H1 (cell line): ENCODE measurements around the gene DTD1. TPM values are rescaled to one million over a fixed set of nuclear protein-coding genes. Genes with fewer than 3 reads are reported as not detected.

ENCODE experiments used
- CTCF ChIA-PET: fragments of 300-600 bp; sonication (Branson Sonifier 250); formaldehyde crosslinking; loops from one replicate; lab custom pipeline; 2021; ENCODE audit not compliant: partially characterized antibody; lab: Charles Lee
- POLR2A ChIA-PET: fragments of 300-600 bp; sonication (Branson Sonifier 250); formaldehyde crosslinking; loops from one replicate; lab custom pipeline; 2021; ENCODE audit warnings: inconsistent platforms; ENCODE audit not compliant: partially characterized antibody; lab: Charles Lee
- DNase-seq, 2 experiments: peaks; one replicate each; pipeline versions ENCODE4 v3.0.0 to v3.0.0-alpha.2; 2010 to 2022; ENCODE audit warnings: low spot score in 2 of 2, low read depth in 1 of 2, mixed read lengths in 1 of 2
- FAIRE-seq: peaks from 2 replicates; lab custom pipeline; 2011; peaks lifted over from hg19 to GRCh38; lab: Jason Lieb, UNC
- H2AFZ ChIP-seq: 2 replicates; pipeline ENCODE4 v1.8.1; 2012; ENCODE audit warnings: low read length, inconsistent platforms
- H2AK5ac ChIP-seq: 2 replicates; pipeline ENCODE4 v1.6.1; 2013; ENCODE audit warnings: low read depth, low read length
- H2BK120ac ChIP-seq: replicated peaks from 2 replicates; pipeline ENCODE3; 2013; ENCODE audit warnings: low read depth, low read length, inconsistent platforms
- H2BK12ac ChIP-seq: 2 replicates; pipeline ENCODE4 v1.6.1; 2013; ENCODE audit warnings: low read depth, low read length
- H2BK15ac ChIP-seq: 2 replicates; pipeline ENCODE4 v1.6.1; 2013; ENCODE audit warnings: low read length
- H2BK20ac ChIP-seq: 2 replicates; pipeline ENCODE4 v1.6.1; 2013; ENCODE audit warnings: low read length
- H2BK5ac ChIP-seq: 2 replicates; pipeline ENCODE4 v1.6.1; 2013; ENCODE audit warnings: low read depth, low read length
- H3K14ac ChIP-seq: 2 replicates; pipeline ENCODE4 v1.6.1; 2013; ENCODE audit warnings: inconsistent platforms; ENCODE audit not compliant: insufficient read length
- H3K18ac ChIP-seq: 2 replicates; pipeline ENCODE4 v1.6.1; 2013; ENCODE audit warnings: low read length; ENCODE audit errors: extremely low read depth
- H3K23ac ChIP-seq: 2 replicates; pipeline ENCODE4 v1.6.1; 2013; ENCODE audit warnings: inconsistent platforms; ENCODE audit not compliant: insufficient read length
- H3K23me2 ChIP-seq: 2 replicates; pipeline ENCODE4 v1.6.1; 2013; ENCODE audit warnings: low read depth, low read length
- H3K27ac ChIP-seq: 2 replicates; pipeline ENCODE4 v1.6.1; 2011; ENCODE audit warnings: low read depth, low read length, inconsistent platforms
- H3K27me3 ChIP-seq, 4 experiments: replicated peaks in 1 of 4; 1 replicate in 1 of 4; 2 replicates in 3 of 4; pipeline versions ENCODE4 v1.6.1 to v1.8.1; 2011 to 2013; ENCODE audit warnings: low read length in 3 of 4, mild to moderate bottlenecking in 3 of 4, inconsistent platforms in 2 of 4, mixed read lengths in 2 of 4, moderate library complexity in 1 of 4; ENCODE audit not compliant: control insufficient read depth in 3 of 4, insufficient read depth in 3 of 4; ENCODE audit errors: extremely low read depth in 1 of 4
- H3K36me3 ChIP-seq, 4 experiments: 2 replicates each; pipeline versions ENCODE4 v1.6.1 to v1.8.1; 2011 to 2013; ENCODE audit warnings: mild to moderate bottlenecking in 4 of 4, low read length in 3 of 4, moderate library complexity in 2 of 4, control low read depth in 1 of 4, inconsistent platforms in 1 of 4; ENCODE audit not compliant: insufficient read depth in 4 of 4, control insufficient read depth in 2 of 4
- H3K4ac ChIP-seq: replicated peaks from 2 replicates; pipeline ENCODE3; 2013; ENCODE audit warnings: low read length, low read depth, mixed read lengths, inconsistent platforms; ENCODE audit not compliant: insufficient read length
- H3K4me1 ChIP-seq, 4 experiments: replicated peaks in 1 of 4; 1 replicate in 1 of 4; 2 replicates in 3 of 4; pipeline versions ENCODE4 v1.6.1 to v1.8.1; 2011 to 2013; ENCODE audit warnings: low read length in 3 of 4, inconsistent platforms in 2 of 4, mixed read lengths in 1 of 4; ENCODE audit not compliant: insufficient read depth in 4 of 4, control insufficient read depth in 3 of 4
- H3K4me2 ChIP-seq, 2 experiments: 2 replicates each; pipeline versions ENCODE4 v1.6.1 to v1.8.1; 2011 to 2013; ENCODE audit warnings: low read depth in 2 of 2, low read length in 2 of 2, control low read depth in 1 of 2, inconsistent platforms in 1 of 2, mild to moderate bottlenecking in 1 of 2; ENCODE audit not compliant: insufficient read depth in 1 of 2
- H3K4me3 ChIP-seq, 4 experiments: fragments of 200-600, 300-600 bp in 1 of 4; sonication (generic), shearing (Covaris generic), sonication (Bioruptor Twin) in 1 of 4; 2 replicates each; pipeline versions ENCODE4 v1.5.1 to v1.8.1; 2011 to 2016; ENCODE audit warnings: low read length in 4 of 4, low read depth in 3 of 4, control low read depth in 2 of 4, inconsistent platforms in 2 of 4, mild to moderate bottlenecking in 2 of 4, mixed read lengths in 1 of 4, moderate library complexity in 1 of 4; ENCODE audit not compliant: insufficient read depth in 2 of 4; ENCODE audit errors: extremely low read depth in 1 of 4
- H3K56ac ChIP-seq: replicated peaks from 2 replicates; pipeline ENCODE3; 2013; ENCODE audit warnings: low read depth, mild to moderate bottlenecking, mixed read lengths, low read length, inconsistent platforms; ENCODE audit not compliant: insufficient read length
- H3K79me1 ChIP-seq: 2 replicates; pipeline ENCODE4 v1.6.1; 2013; ENCODE audit warnings: low read depth, low read length, control low read depth
- H3K79me2 ChIP-seq, 2 experiments: 2 replicates each; pipeline versions ENCODE4 v1.6.1 to v1.8.1; 2012 to 2013; ENCODE audit warnings: low read length in 2 of 2, mild to moderate bottlenecking in 2 of 2, inconsistent platforms in 1 of 2; ENCODE audit not compliant: insufficient read depth in 2 of 2, control insufficient read depth in 1 of 2
- H3K9ac ChIP-seq, 4 experiments: replicated peaks in 1 of 4; 1 replicate in 1 of 4; 2 replicates in 3 of 4; pipeline versions ENCODE4 v1.6.1 to v1.8.1; 2011 to 2013; ENCODE audit warnings: low read depth in 3 of 4, low read length in 3 of 4, control low read depth in 2 of 4, mild to moderate bottlenecking in 2 of 4, moderate library complexity in 2 of 4, inconsistent platforms in 1 of 4; ENCODE audit errors: extremely low read depth in 1 of 4
- H3K9me3 ChIP-seq, 2 experiments: 2 replicates each; pipeline versions ENCODE4 v1.6.1 to v1.8.1; 2012 to 2013; ENCODE audit warnings: mild to moderate bottlenecking in 2 of 2, moderate library complexity in 2 of 2, control low read depth in 1 of 2, inconsistent platforms in 1 of 2, low read depth in 1 of 2, low read length in 1 of 2, mixed read lengths in 1 of 2; ENCODE audit not compliant: insufficient read depth in 2 of 2
- H4K20me1 ChIP-seq, 2 experiments: replicated peaks in 1 of 2; 2 replicates each; pipeline versions ENCODE3 to v1.8.1; 2011 to 2013; ENCODE audit warnings: inconsistent platforms in 2 of 2, low read length in 2 of 2, mild to moderate bottlenecking in 1 of 2; ENCODE audit not compliant: insufficient read depth in 2 of 2, control insufficient read depth in 1 of 2
- H4K5ac ChIP-seq: 2 replicates; pipeline ENCODE4 v1.6.1; 2013; ENCODE audit warnings: low read length, low read depth, mixed read lengths, inconsistent platforms; ENCODE audit not compliant: insufficient read length
- H4K8ac ChIP-seq: 2 replicates; pipeline ENCODE4 v1.8.0; 2013; ENCODE audit warnings: mild to moderate bottlenecking, moderate library complexity, low read length, inconsistent platforms; ENCODE audit not compliant: insufficient read depth; ENCODE audit errors: extremely low read depth
- H4K91ac ChIP-seq: replicated peaks from 2 replicates; pipeline ENCODE3; 2013; ENCODE audit warnings: low read length, mixed read lengths, inconsistent platforms; ENCODE audit not compliant: insufficient read length
- EP300 ChIP-seq, 2 experiments: IDR thresholded peaks; 1 replicate in 1 of 2; 2 replicates in 1 of 2; pipeline ENCODE4 v1.6.1; 2011 to 2012; ENCODE audit warnings: low read depth in 2 of 2, low read length in 2 of 2, mild to moderate bottlenecking in 2 of 2, borderline replicate concordance in 1 of 2, inconsistent platforms in 1 of 2, moderate library complexity in 1 of 2
- WGBS, 2 experiments: shearing (Covaris generic) in 1 of 2; methylation state at CpG; one replicate each; pipeline versions ENCODE4 v1.1.6 to v1.1.7; 2013 to 2015; ENCODE audit warnings: low lambda C conversion rate in 2 of 2, mixed read lengths in 2 of 2, inconsistent platforms in 1 of 2, low coverage in 1 of 2, missing lambda C conversion rate in 1 of 2; ENCODE audit not compliant: insufficient replicate concordance in 2 of 2, insufficient coverage in 1 of 2, insufficient read length in 1 of 2; ENCODE audit errors: extremely low coverage in 1 of 2, missing lambda C conversion rate in 1 of 2; 5-methylcytosine and 5-hydroxymethylcytosine counted together
- polyA plus RNA-seq, 7 experiments: library from polyadenylated mRNA; depleted of rRNA in 3 of 7; stranded (reverse) in 5 of 7; unstranded in 2 of 7; fragments of >200 nt in 5 of 7; fragments of 200-250 nt in 2 of 7; gene quantifications; 1 replicate in 5 of 7; 2 replicates in 1 of 7; 4 replicates in 1 of 7; pipeline versions ENCODE4 v1.2.1 to v1.2.3, GENCODE V29; 2011 to 2013; ENCODE audit warnings: missing spikeins in 2 of 7, mixed read lengths in 2 of 7
- total RNA-seq: library from RNA; stranded (reverse); fragmentation: NEBNext Ultra II Directional; extraction: Animal tissue kit (Norgen Biotek cat#: 25700); gene quantifications from 2 replicates; pipeline ENCODE4 v1.2.1, GENCODE V29; 2021
- TF ChIP-seq, protein P1 (sequence below): IDR thresholded peaks from 2 replicates; pipeline ENCODE4 v1.6.1; 2011; ENCODE audit warnings: low read length, improper control_type of control experiment

Gene DTD1
- total and polyA plus RNA-seq, 2 of the 8 experiments (the other 6 are each of a cell fraction or from before 2014, with no cell fraction given), result 49.7 to 66.6 TPM

DNA sequence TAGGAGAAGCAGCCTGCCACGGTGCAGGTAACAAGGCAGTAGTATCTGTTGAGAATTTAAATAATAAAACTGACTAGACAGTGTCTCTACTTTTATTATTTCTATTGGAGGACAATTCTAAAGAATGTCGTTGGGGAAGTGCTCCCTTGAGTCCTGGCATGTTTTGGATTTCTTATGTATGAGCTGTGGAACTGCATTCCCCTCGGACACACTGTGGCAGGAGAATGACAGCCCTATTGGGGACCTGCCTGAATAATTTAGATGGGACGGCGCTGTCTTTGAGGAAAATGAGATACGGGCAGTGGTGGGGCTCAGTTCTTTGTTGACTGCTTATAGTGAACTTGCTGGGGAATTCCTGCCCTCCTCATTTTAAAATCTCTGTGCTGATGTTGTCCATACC lies 223.3 kb downstream of the DTD1 start:
- Histone ChIP-seq H2BK5ac (no peak overlapping the region), H3K4me2 (no peak overlapping the region), H3K14ac (no peak overlapping the region), H3K56ac (no peak overlapping the region), H3K9ac (no peak overlapping the region), H4K20me1 (no peaks in the 10 kb centered on the region), H4K8ac (no peak overlapping the region), H3K23ac (no peak overlapping the region), H3K4me3 (no peak overlapping the region), H4K91ac (no peak overlapping the region), H3K79me2 (no peaks in the 10 kb centered on the region), H2BK12ac (no peak overlapping the region), H3K18ac (no peak overlapping the region), H2BK15ac (no peak overlapping the region), H3K23me2 (no peaks in the 10 kb centered on the region), H3K79me1 (no peaks in the 10 kb centered on the region), H3K9me3 (no peaks in the 10 kb centered on the region), H2BK20ac (no peak overlapping the region), H2BK120ac (no peak overlapping the region), H3K4ac (no peak overlapping the region), H3K36me3 (no peaks in the 10 kb centered on the region), H3K27ac (no peak overlapping the region), H2AK5ac (no peak overlapping the region), H3K27me3 (no peaks in the 10 kb centered on the region), H2AFZ (no peak overlapping the region), H3K4me1 (no peaks in the 10 kb centered on the region), H4K5ac (no peak overlapping the region)
- DNase-seq (no peak), FAIRE-seq (no peak)
- CTCF ChIA-PET, result interaction anchor here (0.7 kb wide), 1 partner anchor 179 kb away, joined by 4 read pairs; no protein-coding TSS in a partner anchor
- TF ChIP-seq EP300 (IDR thresholded peaks at IDR 0.05; ENCODE audit: borderline replicate concordance in 1 of 2, low read depth in 2 of 2, low read length in 2 of 2), result no peak
- TF ChIP-seq, protein P1, sequence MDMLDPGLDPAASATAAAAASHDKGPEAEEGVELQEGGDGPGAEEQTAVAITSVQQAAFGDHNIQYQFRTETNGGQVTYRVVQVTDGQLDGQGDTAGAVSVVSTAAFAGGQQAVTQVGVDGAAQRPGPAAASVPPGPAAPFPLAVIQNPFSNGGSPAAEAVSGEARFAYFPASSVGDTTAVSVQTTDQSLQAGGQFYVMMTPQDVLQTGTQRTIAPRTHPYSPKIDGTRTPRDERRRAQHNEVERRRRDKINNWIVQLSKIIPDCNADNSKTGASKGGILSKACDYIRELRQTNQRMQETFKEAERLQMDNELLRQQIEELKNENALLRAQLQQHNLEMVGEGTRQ, result no peak
- POLR2A ChIA-PET, result no interaction called here
- WGBS, 2 experiments, result 88% methylated on average over 6 of the region's 6 CpGs; no CpG with 5 or more reads in 1 of the 2 experiments
